DOHH2 (cell line): ENCODE results near the gene ATAD3B.

Source experiments
- H3F3A ChIP-seq: fragments of 200-600 bp; sonication (generic), shearing (Covaris generic); 2 replicates; pipeline ENCODE4 v1.6.0; 2016; ENCODE audit warnings: antibody characterized with exemption, mild to moderate bottlenecking; ENCODE audit not compliant: control insufficient read depth, insufficient read depth
- H3K27ac ChIP-seq: fragments of 200-600 bp; sonication (generic); 2 replicates; pipeline ENCODE4 v1.5.1; 2014; ENCODE audit warnings: low read depth, mild to moderate bottlenecking, low read length, moderate library complexity
- H3K27me3 ChIP-seq: fragments of 200-600 bp; sonication (generic); 2 replicates; pipeline ENCODE4 v1.6.1; 2014; ENCODE audit warnings: mild to moderate bottlenecking, low read length, mixed read lengths; ENCODE audit not compliant: control insufficient read depth
- H3K36me3 ChIP-seq: fragments of 200-600 bp; sonication (generic); 2 replicates; pipeline ENCODE4 v1.6.1; 2014; ENCODE audit warnings: mild to moderate bottlenecking, low read length, moderate library complexity, mixed read lengths; ENCODE audit not compliant: control insufficient read depth
- H3K4me1 ChIP-seq: fragments of 200-600 bp; sonication (generic); 2 replicates; pipeline ENCODE4 v1.6.1; 2014; ENCODE audit warnings: mild to moderate bottlenecking, low read length, mixed read lengths; ENCODE audit not compliant: control insufficient read depth
- H3K4me2 ChIP-seq: fragments of 200-600 bp; sonication (generic); 2 replicates; pipeline ENCODE4 v1.6.0; 2014; ENCODE audit warnings: mild to moderate bottlenecking, low read length, moderate library complexity
- H3K4me3 ChIP-seq: fragments of 200-600 bp; sonication (generic); 2 replicates; pipeline ENCODE4 v1.5.1; 2014; ENCODE audit warnings: mild to moderate bottlenecking, low read length, mixed read lengths
- H3K79me2 ChIP-seq: fragments of 200-600 bp; sonication (generic); 2 replicates; pipeline ENCODE4 v1.6.1; 2014; ENCODE audit warnings: mild to moderate bottlenecking, low read length, mixed read lengths; ENCODE audit not compliant: control insufficient read depth
- H3K9me2 ChIP-seq: fragments of 200-600 bp; sonication (generic); replicated peaks from 2 replicates; pipeline ENCODE4 v1.6.1; 2014; ENCODE audit warnings: mild to moderate bottlenecking, low read length, mixed read lengths; ENCODE audit not compliant: control insufficient read depth
- H3K9me3 ChIP-seq: fragments of 200-600 bp; sonication (generic); 2 replicates; pipeline ENCODE4 v1.6.1; 2014; ENCODE audit warnings: antibody characterized with exemption, low read length, mixed read lengths; ENCODE audit not compliant: control insufficient read depth, insufficient read depth
- H4K20me1 ChIP-seq: fragments of 200-600 bp; sonication (generic); 2 replicates; pipeline ENCODE4 v1.6.0; 2014; ENCODE audit warnings: low read depth, mild to moderate bottlenecking, antibody characterized with exemption, low read length, moderate library complexity; ENCODE audit not compliant: control insufficient read depth, insufficient read depth
- CTCF ChIP-seq: fragments of 200-600 bp; sonication (generic); IDR thresholded peaks from one replicate; pipeline ENCODE4 v1.5.1; 2014; ENCODE audit warnings: antibody characterized with exemption, mild to moderate bottlenecking, low read depth, low read length; ENCODE audit not compliant: poor library complexity, severe bottlenecking
- EZH2phosphoT487 ChIP-seq: fragments of 200-600 bp; sonication (generic); IDR thresholded peaks from 2 replicates; pipeline ENCODE4 v1.6.1; 2017; ENCODE audit warnings: borderline replicate concordance, mild to moderate bottlenecking, antibody characterized with exemption, low read length, moderate library complexity, mixed read lengths

The ATAD3B gene

GRCh38 chr1:1435911-1436629 lies 35.5 kb upstream of the ATAD3B start:
- Histone ChIP-seq H3K36me3 (no peaks in the 10 kb centered on the region), H3K27ac (no peak overlapping the region), H3K27me3 (peaks cover 29% of the 10 kb centered on the region), H4K20me1 (no peaks in the 10 kb centered on the region), H3K9me3 (no peaks in the 10 kb centered on the region), H3K4me3 (no peak overlapping the region), H3K4me2 (no peak overlapping the region), H3K9me2 (no peaks in the 10 kb centered on the region), H3F3A (no peaks in the 10 kb centered on the region), H3K79me2 (no peaks in the 10 kb centered on the region), H3K4me1 (0 out of 2 replicates have a peak, but pooled peaks cover 5% of the 10 kb centered on the region)
- TF ChIP-seq EZH2phosphoT487 (no peak), CTCF (no peak)

GRCh38 chr1:1436630-1437032 lies 34.9 kb upstream of the ATAD3B start:
- H4K20me1 ChIP-seq: no peaks in the 10 kb centered on the region
- no peak overlapping the region for H3K4me2 ChIP-seq
- no peak overlapping the region for H3K4me3 ChIP-seq
- no peaks in the 10 kb centered on the region for H3K9me2 ChIP-seq
- no peak overlapping the region for H3K27ac ChIP-seq
- peaks cover 29% of the 10 kb centered on the region for H3K27me3 ChIP-seq
- H3K36me3 ChIP-seq: no peaks in the 10 kb centered on the region
- 0 out of 2 replicates have a peak, but pooled peaks cover 5% of the 10 kb centered on the region for H3K4me1 ChIP-seq
- H3F3A ChIP-seq: no peaks in the 10 kb centered on the region
- H3K9me3 ChIP-seq: no peaks in the 10 kb centered on the region
- no peaks in the 10 kb centered on the region for H3K79me2 ChIP-seq
- no peak for TF ChIP-seq CTCF
- no peak for TF ChIP-seq EZH2phosphoT487

- no peak for TF ChIP-seq CTCF
- no peaks in the 10 kb centered on the region for H3K9me3 ChIP-seq
- H4K20me1 ChIP-seq: no peaks in the 10 kb centered on the region
- H3F3A ChIP-seq: no peaks in the 10 kb centered on the region
- H3K4me1 ChIP-seq: 0 out of 2 replicates have a peak, but pooled peaks cover 5% of the 10 kb centered on the region
- no peak overlapping the region for H3K4me2 ChIP-seq
- peaks cover 29% of the 10 kb centered on the region for H3K27me3 ChIP-seq
- no peak overlapping the region for H3K27ac ChIP-seq
- no peaks in the 10 kb centered on the region for H3K36me3 ChIP-seq
- H3K79me2 ChIP-seq: no peaks in the 10 kb centered on the region
- no peaks in the 10 kb centered on the region for H3K9me2 ChIP-seq
- H3K4me3 ChIP-seq: no peak overlapping the region
Observed at GRCh38 chr1:1437033-1437903, 34.3 kb upstream of the ATAD3B start.
